ENCODE results near the gene POLR1B.
"Not testable (repeated sequence)": the region's sequence is repeated elsewhere in the genome, so short reads cannot be mapped to it uniquely, and the experiment has no call there.

POLR1B gene, protein sequence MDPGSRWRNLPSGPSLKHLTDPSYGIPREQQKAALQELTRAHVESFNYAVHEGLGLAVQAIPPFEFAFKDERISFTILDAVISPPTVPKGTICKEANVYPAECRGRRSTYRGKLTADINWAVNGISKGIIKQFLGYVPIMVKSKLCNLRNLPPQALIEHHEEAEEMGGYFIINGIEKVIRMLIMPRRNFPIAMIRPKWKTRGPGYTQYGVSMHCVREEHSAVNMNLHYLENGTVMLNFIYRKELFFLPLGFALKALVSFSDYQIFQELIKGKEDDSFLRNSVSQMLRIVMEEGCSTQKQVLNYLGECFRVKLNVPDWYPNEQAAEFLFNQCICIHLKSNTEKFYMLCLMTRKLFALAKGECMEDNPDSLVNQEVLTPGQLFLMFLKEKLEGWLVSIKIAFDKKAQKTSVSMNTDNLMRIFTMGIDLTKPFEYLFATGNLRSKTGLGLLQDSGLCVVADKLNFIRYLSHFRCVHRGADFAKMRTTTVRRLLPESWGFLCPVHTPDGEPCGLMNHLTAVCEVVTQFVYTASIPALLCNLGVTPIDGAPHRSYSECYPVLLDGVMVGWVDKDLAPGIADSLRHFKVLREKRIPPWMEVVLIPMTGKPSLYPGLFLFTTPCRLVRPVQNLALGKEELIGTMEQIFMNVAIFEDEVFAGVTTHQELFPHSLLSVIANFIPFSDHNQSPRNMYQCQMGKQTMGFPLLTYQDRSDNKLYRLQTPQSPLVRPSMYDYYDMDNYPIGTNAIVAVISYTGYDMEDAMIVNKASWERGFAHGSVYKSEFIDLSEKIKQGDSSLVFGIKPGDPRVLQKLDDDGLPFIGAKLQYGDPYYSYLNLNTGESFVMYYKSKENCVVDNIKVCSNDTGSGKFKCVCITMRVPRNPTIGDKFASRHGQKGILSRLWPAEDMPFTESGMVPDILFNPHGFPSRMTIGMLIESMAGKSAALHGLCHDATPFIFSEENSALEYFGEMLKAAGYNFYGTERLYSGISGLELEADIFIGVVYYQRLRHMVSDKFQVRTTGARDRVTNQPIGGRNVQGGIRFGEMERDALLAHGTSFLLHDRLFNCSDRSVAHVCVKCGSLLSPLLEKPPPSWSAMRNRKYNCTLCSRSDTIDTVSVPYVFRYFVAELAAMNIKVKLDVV

GRCh38 chr2:112542123-112542983 lies at the start of gene POLR1B:
Gene POLR1B (plus strand): TSS chr2:112542465. CDS start chr2:112542495, 30 bp downstream.
- in situ Hi-C loops (cut with MboI; ENCODE audit: low sequenced_read_pairs, unreplicated experiment), result no loop called here
- TF ChIP-seq, protein P1, sequence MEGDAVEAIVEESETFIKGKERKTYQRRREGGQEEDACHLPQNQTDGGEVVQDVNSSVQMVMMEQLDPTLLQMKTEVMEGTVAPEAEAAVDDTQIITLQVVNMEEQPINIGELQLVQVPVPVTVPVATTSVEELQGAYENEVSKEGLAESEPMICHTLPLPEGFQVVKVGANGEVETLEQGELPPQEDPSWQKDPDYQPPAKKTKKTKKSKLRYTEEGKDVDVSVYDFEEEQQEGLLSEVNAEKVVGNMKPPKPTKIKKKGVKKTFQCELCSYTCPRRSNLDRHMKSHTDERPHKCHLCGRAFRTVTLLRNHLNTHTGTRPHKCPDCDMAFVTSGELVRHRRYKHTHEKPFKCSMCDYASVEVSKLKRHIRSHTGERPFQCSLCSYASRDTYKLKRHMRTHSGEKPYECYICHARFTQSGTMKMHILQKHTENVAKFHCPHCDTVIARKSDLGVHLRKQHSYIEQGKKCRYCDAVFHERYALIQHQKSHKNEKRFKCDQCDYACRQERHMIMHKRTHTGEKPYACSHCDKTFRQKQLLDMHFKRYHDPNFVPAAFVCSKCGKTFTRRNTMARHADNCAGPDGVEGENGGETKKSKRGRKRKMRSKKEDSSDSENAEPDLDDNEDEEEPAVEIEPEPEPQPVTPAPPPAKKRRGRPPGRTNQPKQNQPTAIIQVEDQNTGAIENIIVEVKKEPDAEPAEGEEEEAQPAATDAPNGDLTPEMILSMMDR (IDR thresholded peaks at IDR 0.05; ENCODE audit: borderline replicate concordance, control extremely low read depth, extremely low read depth, insufficient read depth, missing control alignments), result no peak
- peak; percentile 91 for DNase-seq (ENCODE audit: low spot score)

GRCh38 chr2:112493048-112493447 lies 49.2 kb upstream of the POLR1B start:
- TF ChIP-seq, protein P1 (IDR thresholded peaks at IDR 0.05; ENCODE audit: borderline replicate concordance, control extremely low read depth, extremely low read depth, insufficient read depth, missing control alignments), result no peak
- DNase-seq (ENCODE audit: low spot score), result no peak
- in situ Hi-C loops (cut with MboI; ENCODE audit: low sequenced_read_pairs, unreplicated experiment), result no loop called here

GRCh38 chr2:112493858-112494648 lies 48.2 kb upstream of the POLR1B start:
- no peak for DNase-seq (ENCODE audit: low spot score)
- TF ChIP-seq, protein P1 (IDR thresholded peaks at IDR 0.05; ENCODE audit: borderline replicate concordance, control extremely low read depth, extremely low read depth, insufficient read depth, missing control alignments), result no peak
- in situ Hi-C loops (cut with MboI; ENCODE audit: low sequenced_read_pairs, unreplicated experiment), result no loop called here

- DNase-seq (ENCODE audit: low spot score), result no peak
- in situ Hi-C loops (cut with MboI; ENCODE audit: low sequenced_read_pairs, unreplicated experiment), result no loop called here
- TF ChIP-seq, protein P1 (IDR thresholded peaks at IDR 0.05; ENCODE audit: borderline replicate concordance, control extremely low read depth, extremely low read depth, insufficient read depth, missing control alignments), result no peak
Measured at GRCh38 chr2:112494828-112495227, 47.4 kb upstream of the POLR1B start.

- in situ Hi-C loops (cut with MboI; ENCODE audit: low sequenced_read_pairs, unreplicated experiment); DNase-seq (ENCODE audit: low spot score): not testable (repeated sequence)
Measured at GRCh38 chr2:112495878-112496277, 46.4 kb upstream of the POLR1B start.

DNA sequence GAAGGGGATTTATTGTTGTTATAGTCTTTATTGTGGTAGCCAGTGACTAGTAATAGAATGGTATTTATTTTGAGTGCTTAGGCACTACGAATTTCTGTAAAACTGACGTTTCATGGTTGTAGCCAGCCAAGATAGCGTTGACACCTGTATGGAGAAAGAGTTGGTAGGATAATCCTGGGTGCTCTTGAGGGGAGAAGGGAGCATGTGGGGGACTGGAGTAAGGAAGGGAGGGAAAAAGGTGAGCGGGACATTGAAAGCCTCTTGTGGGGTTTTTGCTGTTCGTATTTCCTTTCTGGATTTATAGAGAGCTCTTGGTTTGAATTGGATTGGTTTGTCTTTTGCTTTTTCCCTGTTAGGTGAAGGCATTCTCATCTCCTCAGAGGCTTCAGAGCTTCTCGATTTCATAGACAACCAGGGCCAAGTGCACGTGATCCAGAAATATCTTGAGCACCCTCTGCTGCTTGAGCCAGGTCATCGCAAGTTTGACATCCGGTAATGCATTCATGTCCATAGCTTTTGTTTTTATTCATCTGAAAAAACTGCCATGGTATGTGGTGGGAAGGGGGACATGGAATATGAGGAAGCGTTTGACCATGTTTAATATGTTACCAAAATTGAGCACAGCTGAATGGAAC lies 41.3 kb upstream of the POLR1B start:
- TF ChIP-seq, protein P1 (IDR thresholded peaks at IDR 0.05; ENCODE audit: borderline replicate concordance, control extremely low read depth, extremely low read depth, insufficient read depth, missing control alignments), result peak; percentile 26
- DNase-seq (ENCODE audit: low spot score); in situ Hi-C loops (cut with MboI; ENCODE audit: low sequenced_read_pairs, unreplicated experiment): not testable (repeated sequence)

DNA sequence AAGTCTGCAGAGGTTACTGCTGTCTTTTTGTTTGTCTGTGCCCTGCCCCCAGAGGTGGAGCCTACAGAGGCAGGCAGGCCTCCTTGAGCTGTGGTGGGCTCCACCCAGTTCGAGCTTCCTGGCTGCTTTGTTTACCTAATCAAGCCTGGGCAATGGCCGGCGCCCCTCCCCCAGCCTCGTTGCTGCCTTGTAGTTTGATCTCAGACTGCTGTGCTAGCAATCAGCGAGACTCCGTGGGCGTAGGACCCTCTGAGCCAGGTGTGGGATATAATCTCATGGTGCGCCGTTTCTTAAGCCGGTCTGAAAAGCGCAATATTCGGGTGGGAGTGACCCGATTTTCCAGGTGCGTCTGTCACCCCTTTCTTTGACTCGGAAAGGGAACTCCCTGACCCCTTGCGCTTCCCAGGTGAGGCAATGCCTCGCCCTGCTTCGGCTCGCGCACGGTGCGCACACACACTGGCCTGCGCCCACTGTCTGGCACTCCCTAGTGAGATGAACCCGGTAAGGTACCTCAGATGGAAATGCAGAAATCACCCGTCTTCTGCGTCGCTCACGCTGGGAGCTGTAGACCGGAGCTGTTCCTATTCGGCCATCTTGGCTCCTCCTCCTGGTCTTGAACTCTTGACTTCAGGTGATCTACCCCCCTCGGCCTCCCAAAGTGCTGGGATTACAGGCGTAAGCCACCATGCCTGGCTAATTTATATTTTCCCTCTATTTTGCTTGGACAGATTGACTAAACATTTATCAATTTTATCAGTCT lies 32.8 kb upstream of the POLR1B start:
- in situ Hi-C loops (cut with MboI; ENCODE audit: low sequenced_read_pairs, unreplicated experiment); DNase-seq (ENCODE audit: low spot score): not testable (repeated sequence)

Measured in GM13976 (cell line).